GM19035 (cell line): ENCODE data around the gene C6orf132.
"Not testable (repeated sequence)": the region's sequence is repeated elsewhere in the genome, so short reads cannot be mapped to it uniquely, and the experiment has no call there.

Experiments
- ATAC-seq: cut with Tn5 transposase; IDR thresholded peaks from one replicate; pipeline ENCODE4 v1.9.1; 2021; ENCODE audit not compliant: unreplicated experiment

The C6orf132 gene

GRCh38 chr6:42142118-42142835, at the start of gene C6orf132:
C6orf132 (minus strand) TSS chr6:42142620; CDS start chr6:42142444, 176 bp downstream.
- no peak for ATAC-seq

- no peak for ATAC-seq
These were observed 48.2 kb upstream of the C6orf132 start for GRCh38 chr6:42190554-42191183.

GRCh38 chr6:42188406-42188805, 46.0 kb upstream of the C6orf132 start:
- ATAC-seq: no peak

DNA sequence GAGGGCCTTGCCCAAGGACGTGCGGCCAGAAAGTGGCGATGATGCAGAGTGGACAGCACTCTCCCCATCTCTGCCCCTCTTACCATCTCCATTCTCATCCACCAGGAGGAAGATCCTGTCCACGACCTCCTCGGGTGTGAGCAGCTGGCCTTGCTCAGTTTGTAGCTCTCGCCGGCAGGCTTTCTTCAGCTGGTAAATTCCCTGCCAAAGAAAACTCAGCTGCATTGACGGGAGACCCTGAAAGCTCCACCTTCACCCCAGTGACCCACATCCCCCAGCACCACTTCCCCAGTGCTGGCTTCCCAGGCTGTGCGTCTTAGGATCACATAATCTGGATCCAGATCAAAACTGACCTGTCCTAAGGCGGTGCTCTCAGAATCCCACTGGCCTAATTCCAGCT, 43.2 kb upstream of the C6orf132 start:
- no peak for ATAC-seq

GRCh38 chr6:42184475-42184874, 42.1 kb upstream of the C6orf132 start:
- ATAC-seq: no peak

DNA sequence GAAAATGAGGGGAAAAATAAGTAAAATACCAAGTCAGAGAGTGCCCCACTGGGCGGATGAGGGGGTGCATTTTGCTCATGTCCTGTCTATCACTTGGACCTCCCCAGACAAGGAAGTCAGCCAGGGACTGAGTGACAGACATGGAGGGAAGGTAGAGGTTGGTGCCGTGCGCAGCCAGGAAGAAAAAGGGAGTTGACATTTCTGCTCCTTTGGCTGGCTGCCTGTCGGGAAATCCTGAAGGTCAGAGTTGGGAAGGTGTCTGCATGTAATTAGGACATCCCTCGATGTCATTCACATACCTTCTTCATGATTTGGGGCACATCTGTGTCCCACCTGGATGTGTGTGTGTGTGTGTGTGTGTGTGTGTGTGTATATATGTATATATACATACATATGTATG, 39.7 kb upstream of the C6orf132 start:
- no peak for ATAC-seq

- ATAC-seq: no peak
These were observed 37.5 kb upstream of the C6orf132 start for GRCh38 chr6:42179945-42180313.

- no peak for ATAC-seq
These were observed 37.0 kb upstream of the C6orf132 start for GRCh38 chr6:42179261-42179944.

DNA sequence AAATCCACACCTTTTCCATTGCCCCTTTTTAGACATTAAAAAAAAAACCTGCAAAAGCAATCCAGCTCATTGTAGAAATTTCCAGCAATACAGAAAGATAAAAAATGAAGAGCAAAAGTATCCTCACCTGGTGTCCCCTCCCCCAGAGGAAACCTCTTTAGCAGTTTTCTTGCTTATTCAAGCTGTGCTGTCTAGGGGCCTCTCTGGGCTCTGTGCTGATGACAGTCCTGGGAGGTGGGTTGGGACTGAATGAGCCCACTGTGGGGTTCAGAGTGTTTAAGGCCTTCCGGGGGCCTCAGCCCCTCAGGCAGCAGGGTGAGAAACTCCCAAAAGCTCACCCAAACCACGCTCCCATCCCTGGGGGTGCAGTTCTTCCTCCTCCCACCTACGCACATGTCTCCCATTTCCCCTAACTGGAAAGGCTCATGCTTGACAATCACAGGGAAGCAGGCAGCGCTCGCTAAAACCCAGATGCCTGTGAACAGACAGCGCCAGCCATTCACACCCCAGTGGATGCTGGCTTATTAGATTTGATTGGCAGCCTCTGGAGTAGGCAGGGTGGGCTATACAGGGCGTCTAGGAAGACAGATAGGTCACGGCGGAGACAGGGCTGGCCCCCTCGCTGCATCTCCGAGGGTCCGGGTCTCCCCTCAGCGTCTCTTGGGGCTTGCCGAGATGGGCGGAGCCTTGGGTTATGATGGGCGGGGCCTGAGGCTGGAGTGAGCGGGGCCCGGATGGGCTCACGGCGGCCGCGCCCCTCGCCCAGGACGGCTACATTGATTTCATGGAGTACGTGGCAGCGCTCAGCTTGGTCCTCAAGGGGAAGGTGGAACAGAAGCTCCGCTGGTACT, 35.3 kb upstream of the C6orf132 start:
- no peak for ATAC-seq

DNA sequence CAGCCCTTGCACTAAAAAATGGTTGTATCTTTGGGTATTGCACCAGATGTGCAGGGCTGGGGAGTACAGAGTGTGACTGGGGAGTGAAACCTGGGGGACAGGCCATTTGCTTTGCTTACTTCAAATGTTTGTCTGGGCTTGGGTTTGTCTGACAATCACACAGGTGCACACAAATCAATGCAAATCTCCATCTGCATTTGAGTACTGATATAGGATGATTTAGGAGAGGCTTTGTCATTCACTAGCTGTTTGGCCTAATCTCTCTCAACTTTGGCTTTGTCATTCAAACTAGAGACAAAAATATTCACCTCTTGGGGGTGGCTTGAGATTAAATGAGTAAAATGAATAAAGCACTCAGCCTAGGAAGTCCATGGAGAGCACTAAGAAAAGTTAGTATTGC, 34.6 kb upstream of the C6orf132 start:
- ATAC-seq: no peak

- no peak for ATAC-seq
These were observed 33.4 kb upstream of the C6orf132 start for GRCh38 chr6:42175860-42176259.

GRCh38 chr6:42173101-42173500, 30.7 kb upstream of the C6orf132 start, which contains the start of gene GUCA1A:
GUCA1A (plus strand) TSS chr6:42173364; CDS start chr6:42173614, 250 bp downstream.
- ATAC-seq: no peak

GRCh38 chr6:42171813-42172581, 29.6 kb upstream of the C6orf132 start:
- no peak for ATAC-seq

- ATAC-seq: not testable (repeated sequence)
These were observed 27.4 kb upstream of the C6orf132 start for GRCh38 chr6:42169780-42170179.

- ATAC-seq: no peak
These were observed 26.2 kb upstream of the C6orf132 start for GRCh38 chr6:42168650-42169049.

GRCh38 chr6:42166444-42167141, 24.2 kb upstream of the C6orf132 start:
- no peak for ATAC-seq

DNA sequence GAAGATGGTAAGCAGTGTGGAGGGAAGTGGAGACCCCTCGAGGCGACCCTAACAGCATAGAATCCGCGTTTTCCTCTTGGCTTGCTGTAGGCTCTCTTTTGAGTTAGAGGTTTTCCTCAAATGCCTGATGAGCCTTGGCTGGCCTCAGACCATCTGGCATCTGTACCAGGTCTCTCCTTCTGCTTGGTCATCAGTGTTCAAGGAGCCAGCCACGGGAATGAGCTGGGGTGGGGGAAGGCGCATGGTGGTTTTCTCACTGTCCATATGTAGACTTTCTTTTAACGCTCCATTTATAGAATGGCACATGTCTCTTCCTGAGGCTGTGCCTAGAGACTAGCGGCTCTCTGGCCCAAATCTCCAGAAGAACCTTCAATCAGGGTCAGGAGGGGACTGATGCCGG, 22.6 kb upstream of the C6orf132 start:
- no peak for ATAC-seq

GRCh38 chr6:42163981-42164380, 21.6 kb upstream of the C6orf132 start:
- ATAC-seq: no peak

- ATAC-seq: no peak
These were observed 20.4 kb upstream of the C6orf132 start for GRCh38 chr6:42162812-42163211.

- no peak for ATAC-seq
These were observed 20.0 kb upstream of the C6orf132 start for GRCh38 chr6:42162384-42162783.
